Astrocyte (in vitro differentiated cells and primary cell): ENCODE measurements around the gene MON2. TPM values are rescaled to one million over a fixed set of nuclear protein-coding genes. Genes with fewer than 3 reads are reported as not detected.

Experiments used
- DNase-seq: peaks from one replicate; pipeline ENCODE4 v3.0.0-alpha.2; 2010; ENCODE audit warnings: low read depth
- FAIRE-seq: peaks from 2 replicates; lab custom pipeline; 2011; peaks lifted over from hg19 to GRCh38; lab: Jason Lieb, UNC
- H2AFZ ChIP-seq: 2 replicates; pipeline ENCODE4 v1.6.0; 2012; ENCODE audit warnings: low read depth, low read length, inconsistent platforms
- H3K27ac ChIP-seq: 2 replicates; pipeline ENCODE4 v1.5.1; 2011; ENCODE audit warnings: low read depth, low read length, inconsistent platforms
- H3K27me3 ChIP-seq: 2 replicates; pipeline ENCODE4 v1.6.0; 2011; ENCODE audit warnings: low read length, inconsistent platforms; ENCODE audit not compliant: insufficient read depth
- H3K36me3 ChIP-seq: 2 replicates; pipeline ENCODE4 v1.5.1; 2011; ENCODE audit warnings: low read length, inconsistent platforms; ENCODE audit not compliant: insufficient read depth
- H3K4me1 ChIP-seq: 2 replicates; pipeline ENCODE4 v1.5.1; 2011; ENCODE audit warnings: low read length, inconsistent platforms; ENCODE audit not compliant: insufficient read depth
- H3K4me2 ChIP-seq: 2 replicates; pipeline ENCODE4 v1.6.0; 2012; ENCODE audit warnings: low read length, inconsistent platforms
- H3K4me3 ChIP-seq: 2 replicates; pipeline ENCODE4 v1.5.1; 2011; ENCODE audit warnings: low read depth, mild to moderate bottlenecking, low read length, inconsistent platforms; ENCODE audit not compliant: insufficient read depth
- H3K79me2 ChIP-seq: 2 replicates; pipeline ENCODE4 v1.6.0; 2012; ENCODE audit warnings: mild to moderate bottlenecking, low read length, inconsistent platforms; ENCODE audit not compliant: insufficient read depth
- H3K9ac ChIP-seq: 2 replicates; pipeline ENCODE4 v1.6.0; 2012; ENCODE audit warnings: mild to moderate bottlenecking, low read length, inconsistent platforms
- H3K9me3 ChIP-seq: 2 replicates; pipeline ENCODE4 v1.5.1; 2012; ENCODE audit warnings: low read depth, mild to moderate bottlenecking, low read length, inconsistent platforms; ENCODE audit not compliant: insufficient read depth
- H4K20me1 ChIP-seq: 2 replicates; pipeline ENCODE4 v1.6.0; 2012; ENCODE audit warnings: low read length, inconsistent platforms; ENCODE audit not compliant: insufficient read depth
- H3K27ac Mint-ChIP-seq: one replicate; pipeline ENCODE4 v1.8.0; 2021; ENCODE audit warnings: mild to moderate bottlenecking, mixed read lengths; ENCODE audit not compliant: unreplicated experiment
- H3K27me3 Mint-ChIP-seq: one replicate; pipeline ENCODE4 v1.8.0; 2021; ENCODE audit warnings: low read depth, mixed read lengths; ENCODE audit not compliant: unreplicated experiment
- H3K36me3 Mint-ChIP-seq: one replicate; pipeline ENCODE4 v1.8.0; 2021; ENCODE audit warnings: low read depth, mixed read lengths; ENCODE audit not compliant: unreplicated experiment
- H3K4me1 Mint-ChIP-seq: one replicate; pipeline ENCODE4 v1.8.0; 2021; ENCODE audit warnings: low read depth, mixed read lengths; ENCODE audit not compliant: unreplicated experiment
- H3K4me3 Mint-ChIP-seq: one replicate; pipeline ENCODE4 v1.8.0; 2021; ENCODE audit warnings: mild to moderate bottlenecking, moderate library complexity, mixed read lengths; ENCODE audit not compliant: unreplicated experiment
- H3K9me3 Mint-ChIP-seq: one replicate; pipeline ENCODE4 v1.8.0; 2021; ENCODE audit warnings: mild to moderate bottlenecking, mixed read lengths; ENCODE audit not compliant: unreplicated experiment
- CTCF ChIP-seq: IDR thresholded peaks from 2 replicates; pipeline ENCODE4 v1.5.1; 2011; ENCODE audit warnings: low read depth, mild to moderate bottlenecking, inconsistent platforms, low read length, moderate library complexity; ENCODE audit not compliant: insufficient read depth
- EZH2 ChIP-seq: IDR thresholded peaks from 2 replicates; pipeline ENCODE4 v1.6.1; 2012; ENCODE audit warnings: mild to moderate bottlenecking, low read length, inconsistent platforms; ENCODE audit not compliant: insufficient read depth
- total RNA-seq: library from RNA; stranded (reverse); gene quantifications from 2 replicates; pipeline ENCODE4 v1.2.1, GENCODE V29; 2021

Gene MON2
- total RNA-seq, 1 donor from 2014 or later, result 39.7 TPM

- H3K9ac ChIP-seq, result no peak overlapping the region
- H3K4me1 ChIP-seq, result peaks cover 7% of the 10 kb centered on the region
- H3K4me3 Mint-ChIP-seq, result no peak overlapping the region
- no peak overlapping the region for H3K4me3 ChIP-seq
- H3K79me2 ChIP-seq, result no peaks in the 10 kb centered on the region
- DNase-seq, result peak; percentile 57
- H3K27ac Mint-ChIP-seq, result no peak overlapping the region
- H3K27ac ChIP-seq, result peak overlapping the region; percentile 45
- H3K4me2 ChIP-seq, result peak overlapping the region; percentile 30
- FAIRE-seq, result peak; percentile 59
- no peaks in the 10 kb centered on the region for H3K27me3 ChIP-seq
- no peaks in the 10 kb centered on the region for H3K9me3 Mint-ChIP-seq
- no peaks in the 10 kb centered on the region for H4K20me1 ChIP-seq
- H3K4me1 Mint-ChIP-seq, result peaks cover 5% of the 10 kb centered on the region
- no peak for TF ChIP-seq CTCF
- no peak for TF ChIP-seq EZH2
- peaks cover 2% of the 10 kb centered on the region for H3K36me3 ChIP-seq
- H3K36me3 Mint-ChIP-seq, result peaks cover 1% of the 10 kb centered on the region
- H3K27me3 Mint-ChIP-seq, result no peaks in the 10 kb centered on the region
- no peaks in the 10 kb centered on the region for H3K9me3 ChIP-seq
- no peak overlapping the region for H2AFZ ChIP-seq
These were observed 122.3 kb downstream of the MON2 start for GRCh38 chr12:62588916-62589315.

GRCh38 chr12:62597253-62597652, 130.6 kb downstream of the MON2 start:
- H3K79me2 ChIP-seq, result peaks cover 9% of the 10 kb centered on the region
- Mint-ChIP-seq H3K4me1 (peaks cover 8% of the 10 kb centered on the region), H3K4me3 (peak overlapping the region; percentile 21), H3K27me3 (no peaks in the 10 kb centered on the region), H3K9me3 (no peaks in the 10 kb centered on the region), H3K27ac (no peak overlapping the region), H3K36me3 (no peaks in the 10 kb centered on the region)
- no peaks in the 10 kb centered on the region for H3K4me1 ChIP-seq
- no peak for FAIRE-seq
- H3K36me3 ChIP-seq, result no peaks in the 10 kb centered on the region
- no peaks in the 10 kb centered on the region for H3K9me3 ChIP-seq
- H2AFZ ChIP-seq, result no peak overlapping the region
- no peak overlapping the region for H3K9ac ChIP-seq
- H3K27me3 ChIP-seq, result no peaks in the 10 kb centered on the region
- no peak for DNase-seq
- no peak overlapping the region for H3K4me2 ChIP-seq
- H4K20me1 ChIP-seq, result no peaks in the 10 kb centered on the region
- no peak overlapping the region for H3K27ac ChIP-seq
- no peak for TF ChIP-seq EZH2
- no peak for TF ChIP-seq CTCF
- no peak overlapping the region for H3K4me3 ChIP-seq

GRCh38 chr12:62598846-62599245, 132.2 kb downstream of the MON2 start:
- no peaks in the 10 kb centered on the region for H4K20me1 ChIP-seq
- Mint-ChIP-seq H3K9me3 (no peaks in the 10 kb centered on the region), H3K36me3 (no peaks in the 10 kb centered on the region), H3K4me1 (peaks cover 8% of the 10 kb centered on the region), H3K27ac (no peak overlapping the region), H3K27me3 (no peaks in the 10 kb centered on the region), H3K4me3 (no peak overlapping the region)
- no peak overlapping the region for H3K27ac ChIP-seq
- no peaks in the 10 kb centered on the region for H3K36me3 ChIP-seq
- no peak overlapping the region for H3K4me2 ChIP-seq
- no peak overlapping the region for H3K4me3 ChIP-seq
- peaks cover 25% of the 10 kb centered on the region for H3K79me2 ChIP-seq
- no peak overlapping the region for H2AFZ ChIP-seq
- no peak overlapping the region for H3K9ac ChIP-seq
- H3K9me3 ChIP-seq, result no peaks in the 10 kb centered on the region
- no peaks in the 10 kb centered on the region for H3K4me1 ChIP-seq
- DNase-seq (no peak), FAIRE-seq (no peak)
- TF ChIP-seq EZH2, result no peak
- no peak for TF ChIP-seq CTCF
- no peaks in the 10 kb centered on the region for H3K27me3 ChIP-seq
